22Rv1 (cell line): ENCODE measurements around the gene PLA1A.

Source experiments
- ZFX ChIP-seq: fragments of 450-650 bp; IDR thresholded peaks from 2 replicates; pipeline ENCODE4 v1.6.1; 2017; ENCODE audit warnings: antibody characterized with exemption, borderline replicate concordance
- TF ChIP-seq, protein P1 (sequence below): fragments of 450-650 bp; IDR thresholded peaks from 2 replicates; pipeline ENCODE4 v1.5.1; 2017; ENCODE audit warnings: mild to moderate bottlenecking

DNA sequence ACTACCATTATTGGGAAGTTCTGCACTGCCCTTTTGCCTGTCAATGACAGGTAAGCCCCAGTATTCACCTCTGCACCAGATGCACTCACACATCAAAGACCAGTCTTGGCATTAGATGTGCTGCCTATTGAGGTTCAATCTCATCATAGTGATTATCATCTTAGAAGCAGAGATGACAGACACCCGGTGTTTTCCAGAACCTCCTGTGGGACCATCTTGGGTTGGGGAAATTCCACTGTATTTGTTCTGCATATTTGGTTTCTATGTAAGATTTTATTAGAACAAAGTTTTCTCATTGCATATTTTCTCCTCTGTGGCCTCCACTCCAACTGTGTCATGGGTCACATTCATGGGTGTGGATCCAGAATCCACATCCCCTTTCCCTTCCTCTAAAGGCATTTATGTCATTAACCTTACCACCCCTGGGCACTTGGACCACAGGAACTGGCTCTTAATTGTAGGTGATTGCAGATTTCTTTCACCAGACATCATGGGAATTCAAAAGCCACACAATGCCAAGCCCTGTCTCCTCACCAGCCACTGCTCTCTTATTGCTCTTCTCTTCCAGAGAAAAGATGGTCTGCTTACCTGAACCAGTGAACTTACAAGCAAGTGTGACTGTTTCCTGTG lies 31.2 kb downstream of the PLA1A start:
- TF ChIP-seq, protein P1, sequence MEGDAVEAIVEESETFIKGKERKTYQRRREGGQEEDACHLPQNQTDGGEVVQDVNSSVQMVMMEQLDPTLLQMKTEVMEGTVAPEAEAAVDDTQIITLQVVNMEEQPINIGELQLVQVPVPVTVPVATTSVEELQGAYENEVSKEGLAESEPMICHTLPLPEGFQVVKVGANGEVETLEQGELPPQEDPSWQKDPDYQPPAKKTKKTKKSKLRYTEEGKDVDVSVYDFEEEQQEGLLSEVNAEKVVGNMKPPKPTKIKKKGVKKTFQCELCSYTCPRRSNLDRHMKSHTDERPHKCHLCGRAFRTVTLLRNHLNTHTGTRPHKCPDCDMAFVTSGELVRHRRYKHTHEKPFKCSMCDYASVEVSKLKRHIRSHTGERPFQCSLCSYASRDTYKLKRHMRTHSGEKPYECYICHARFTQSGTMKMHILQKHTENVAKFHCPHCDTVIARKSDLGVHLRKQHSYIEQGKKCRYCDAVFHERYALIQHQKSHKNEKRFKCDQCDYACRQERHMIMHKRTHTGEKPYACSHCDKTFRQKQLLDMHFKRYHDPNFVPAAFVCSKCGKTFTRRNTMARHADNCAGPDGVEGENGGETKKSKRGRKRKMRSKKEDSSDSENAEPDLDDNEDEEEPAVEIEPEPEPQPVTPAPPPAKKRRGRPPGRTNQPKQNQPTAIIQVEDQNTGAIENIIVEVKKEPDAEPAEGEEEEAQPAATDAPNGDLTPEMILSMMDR: no peak
- no peak for TF ChIP-seq ZFX
